Naive B cell (primary cell): ENCODE data around the gene MAPKAP1. TPM values are rescaled to one million over a fixed set of nuclear protein-coding genes. Genes with fewer than 3 reads are reported as not detected.
A peak's percentile ranks its signal among the peaks of the same experiment; 100 is the strongest.
"Not testable (repeated sequence)": the region's sequence is repeated elsewhere in the genome, so short reads cannot be mapped to it uniquely, and the experiment has no call there.

Experiments used
- ATAC-seq, 2 donors: fragments of 150-1000 bp; cut with Tn5 transposase; 2 replicates each; pipeline ENCODE4 v1.10.0; 2021; ENCODE audit warnings: low read depth in 2 of 2, mild to moderate bottlenecking in 2 of 2, moderate library complexity in 2 of 2
- DNase-seq: peaks from one replicate; pipeline ENCODE4 v3.0.0; 2022
- H3K27ac Mint-ChIP-seq, 6 donors: one replicate each; pipeline ENCODE4 v1.8.0; 2020 to 2022; ENCODE audit warnings: mild to moderate bottlenecking in 6 of 6, mixed read lengths in 6 of 6, moderate library complexity in 5 of 6, inconsistent platforms in 2 of 6
- H3K27me3 Mint-ChIP-seq, 3 donors: one replicate each; pipeline ENCODE4 v1.8.0; 2021 to 2022; ENCODE audit warnings: mixed read lengths in 3 of 3, mild to moderate bottlenecking in 1 of 3
- H3K36me3 Mint-ChIP-seq, 2 donors: one replicate each; pipeline ENCODE4 v1.8.0; 2020 to 2022; ENCODE audit warnings: mixed read lengths in 2 of 2, inconsistent platforms in 1 of 2, mild to moderate bottlenecking in 1 of 2
- H3K4me1 Mint-ChIP-seq, 3 donors: one replicate each; pipeline ENCODE4 v1.8.0; 2020 to 2022; ENCODE audit warnings: mixed read lengths in 3 of 3, inconsistent platforms in 1 of 3, mild to moderate bottlenecking in 1 of 3, moderate library complexity in 1 of 3
- H3K4me3 Mint-ChIP-seq, 8 donors: one replicate each; pipeline ENCODE4 v1.8.0; 2020 to 2022; ENCODE audit warnings: mild to moderate bottlenecking in 8 of 8, mixed read lengths in 8 of 8, moderate library complexity in 8 of 8, inconsistent platforms in 2 of 8
- H3K9me3 Mint-ChIP-seq, 7 donors: one replicate each; pipeline ENCODE4 v1.8.0; 2020 to 2022; ENCODE audit warnings: mixed read lengths in 7 of 7, mild to moderate bottlenecking in 5 of 7, inconsistent platforms in 2 of 7, moderate library complexity in 1 of 7
- polyA plus RNA-seq, 6 donors: library from polyadenylated mRNA; unstranded; fragments of 300-500 nt; fragmentation: Illumina TruSeq; gene quantifications; one replicate each; pipeline ENCODE4 v1.2.3, GENCODE V29; 2021; ENCODE audit warnings: low read depth in 6 of 6

The MAPKAP1 gene
- polyA plus RNA-seq, 6 donors from 2014 or later, result 62.4 to 76.1 (median 67.7) TPM

DNA sequence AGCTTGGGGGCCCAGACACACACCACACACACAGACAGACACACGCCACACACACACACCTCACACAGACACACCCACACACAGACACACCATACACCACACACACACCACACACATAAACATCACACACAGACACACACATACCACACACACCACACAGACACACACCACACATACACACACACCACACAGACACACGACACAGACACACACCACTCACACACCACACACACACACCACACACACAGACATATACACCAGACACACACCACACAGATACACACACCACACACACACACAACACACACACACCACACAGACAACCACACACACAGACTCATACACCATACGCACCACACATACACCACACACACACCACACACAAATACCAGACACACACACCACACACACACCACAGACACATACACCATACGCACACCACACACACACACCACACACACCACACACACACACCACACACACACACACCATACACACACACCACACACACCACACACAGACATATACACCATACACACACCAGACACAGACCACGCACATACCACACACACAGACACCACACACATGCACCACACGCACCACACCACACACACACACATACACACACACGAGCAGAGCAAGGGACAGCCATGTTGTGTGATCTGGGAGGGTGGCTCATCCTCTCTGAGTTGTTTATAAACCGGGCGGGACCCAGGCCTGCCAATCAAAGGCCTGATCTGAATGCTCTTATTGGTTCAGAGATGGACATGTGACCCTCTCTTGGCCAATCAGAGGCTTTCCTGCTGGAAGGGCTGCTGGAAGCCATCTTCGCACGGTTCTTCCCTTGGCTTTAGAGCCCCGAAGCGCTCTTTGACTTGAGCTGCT, 297.1 kb downstream of the MAPKAP1 start:
- H3K27ac Mint-ChIP-seq, result peak overlapping the region in 3 of 6 donors; percentile 8 to 95 (median 37)
- peaks cover 15 to 37% (median 28%) of the 10 kb centered on the region in 3 donors for H3K27me3 Mint-ChIP-seq
- H3K4me1 Mint-ChIP-seq, result peaks cover 16 to 24% (median 19%) of the 10 kb centered on the region in 3 donors
- no peak for ATAC-seq
- peak overlapping the region; percentile 9 to 92 (median 80) for H3K4me3 Mint-ChIP-seq
- no peaks in the 10 kb centered on the region for H3K9me3 Mint-ChIP-seq
- H3K36me3 Mint-ChIP-seq, result no peaks in the 10 kb centered on the region
- DNase-seq, result no peak

DNA sequence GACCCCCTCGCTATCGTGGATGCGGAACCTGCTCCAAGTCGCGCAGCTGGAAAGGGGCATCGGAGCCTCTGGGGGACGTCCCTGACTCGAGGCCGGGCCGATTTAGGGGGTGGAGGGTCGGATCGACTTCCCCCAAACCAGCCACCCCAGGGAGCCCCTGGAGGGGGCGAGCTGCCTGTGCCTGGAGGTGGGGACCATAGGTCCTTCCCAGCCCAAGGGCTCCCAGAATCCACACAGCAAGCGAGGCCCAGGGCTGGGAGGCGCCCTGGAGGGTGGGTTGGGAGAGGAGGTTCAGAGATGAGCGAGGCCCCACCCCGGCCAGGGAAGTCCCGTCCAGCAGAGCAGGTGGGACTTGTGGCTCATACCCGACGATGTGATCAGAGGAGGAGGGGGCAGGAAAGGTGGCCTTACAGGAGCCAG, 297.8 kb downstream of the MAPKAP1 start:
- Mint-ChIP-seq H3K27ac (peak overlapping the region in 2 of 6 donors; percentile 13 to 59), H3K36me3 (no peaks in the 10 kb centered on the region), H3K27me3 (peaks cover 15 to 37% (median 28%) of the 10 kb centered on the region in 3 donors)

GRCh38 chr9:125407974-125408900, 298.8 kb downstream of the MAPKAP1 start:
- Mint-ChIP-seq H3K36me3 (no peaks in the 10 kb centered on the region), H3K9me3 (no peaks in the 10 kb centered on the region), H3K27me3 (peaks cover 15 to 37% (median 28%) of the 10 kb centered on the region in 3 donors), H3K4me1 (peaks cover 16 to 24% (median 19%) of the 10 kb centered on the region in 3 donors), H3K4me3 (peak overlapping the region; percentile 76 to 94 (median 88)), H3K27ac (peak overlapping the region in 2 of 6 donors; percentile 14 to 59)
- peak; percentile 88 to 89 for ATAC-seq
- peak; percentile 72 for DNase-seq

More for the DNA sequence above, 297.8 kb downstream of the MAPKAP1 start:
- Mint-ChIP-seq H3K4me3 (peak overlapping the region; percentile 82 to 94 (median 89)), H3K4me1 (peaks cover 16 to 24% (median 19%) of the 10 kb centered on the region in 3 donors), H3K9me3 (no peaks in the 10 kb centered on the region)
- DNase-seq (no peak), ATAC-seq (no peak)

DNA sequence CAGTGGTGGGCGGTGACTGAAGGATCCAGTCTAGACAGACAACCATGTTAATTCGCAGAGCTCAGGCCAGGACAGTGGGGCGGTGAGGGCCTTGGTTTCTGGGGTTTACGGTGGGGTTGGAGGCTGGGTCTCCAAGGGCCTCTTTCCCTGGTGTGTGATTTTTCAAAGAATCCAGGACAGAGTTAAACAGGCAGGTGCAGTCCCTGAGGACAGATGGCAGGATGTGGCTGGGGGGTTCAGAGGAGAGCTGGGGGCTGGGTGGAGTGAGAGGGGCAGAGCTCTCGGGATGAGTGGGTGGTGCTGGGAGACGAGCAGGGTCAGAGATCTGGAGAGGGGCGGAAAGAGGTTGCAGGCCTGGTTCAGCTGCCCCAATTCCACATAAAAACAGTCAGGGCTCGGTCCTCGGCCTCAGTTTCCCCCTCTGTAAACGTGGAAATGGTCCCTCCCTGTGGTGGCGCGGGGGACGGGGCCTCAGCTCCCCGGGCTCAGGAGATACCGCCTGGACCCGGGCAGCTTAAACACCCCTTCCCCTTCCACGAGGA, 299.5 kb downstream of the MAPKAP1 start:
- Mint-ChIP-seq H3K9me3 (no peaks in the 10 kb centered on the region), H3K4me1 (peaks cover 16 to 24% (median 19%) of the 10 kb centered on the region in 3 donors), H3K27ac (peak overlapping the region in 1 of 6 donors; percentile 62), H3K36me3 (no peaks in the 10 kb centered on the region), H3K27me3 (peaks cover 15 to 37% (median 28%) of the 10 kb centered on the region in 3 donors), H3K4me3 (peak overlapping the region; percentile 69 to 90 (median 88))
- peak; percentile 15 to 34 for ATAC-seq
- no peak for DNase-seq

DNA sequence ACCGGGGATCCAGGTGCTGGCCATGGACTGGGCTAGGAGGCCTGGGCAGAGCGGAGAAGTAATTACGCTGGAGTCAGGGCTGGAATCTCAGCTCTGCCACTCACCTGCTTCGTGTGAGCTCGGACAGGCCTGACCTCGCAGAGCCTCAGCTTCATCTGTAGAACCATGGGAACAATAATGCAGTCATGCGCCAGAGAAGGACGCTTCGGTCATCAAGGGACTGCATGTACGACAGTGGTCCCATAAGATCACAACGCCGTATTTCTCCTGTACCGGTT, 300.3 kb downstream of the MAPKAP1 start:
- H3K36me3 Mint-ChIP-seq, result no peaks in the 10 kb centered on the region
- H3K4me1 Mint-ChIP-seq, result peaks cover 16 to 24% (median 19%) of the 10 kb centered on the region in 3 donors
- H3K4me3 Mint-ChIP-seq, result peak overlapping the region in 6 of 8 donors; percentile 25 to 88 (median 67)
- DNase-seq (no peak), ATAC-seq (no peak)
- no peaks in the 10 kb centered on the region for H3K9me3 Mint-ChIP-seq
- H3K27me3 Mint-ChIP-seq, result peaks cover 15 to 37% (median 28%) of the 10 kb centered on the region in 3 donors
- H3K27ac Mint-ChIP-seq, result no peak overlapping the region

DNA sequence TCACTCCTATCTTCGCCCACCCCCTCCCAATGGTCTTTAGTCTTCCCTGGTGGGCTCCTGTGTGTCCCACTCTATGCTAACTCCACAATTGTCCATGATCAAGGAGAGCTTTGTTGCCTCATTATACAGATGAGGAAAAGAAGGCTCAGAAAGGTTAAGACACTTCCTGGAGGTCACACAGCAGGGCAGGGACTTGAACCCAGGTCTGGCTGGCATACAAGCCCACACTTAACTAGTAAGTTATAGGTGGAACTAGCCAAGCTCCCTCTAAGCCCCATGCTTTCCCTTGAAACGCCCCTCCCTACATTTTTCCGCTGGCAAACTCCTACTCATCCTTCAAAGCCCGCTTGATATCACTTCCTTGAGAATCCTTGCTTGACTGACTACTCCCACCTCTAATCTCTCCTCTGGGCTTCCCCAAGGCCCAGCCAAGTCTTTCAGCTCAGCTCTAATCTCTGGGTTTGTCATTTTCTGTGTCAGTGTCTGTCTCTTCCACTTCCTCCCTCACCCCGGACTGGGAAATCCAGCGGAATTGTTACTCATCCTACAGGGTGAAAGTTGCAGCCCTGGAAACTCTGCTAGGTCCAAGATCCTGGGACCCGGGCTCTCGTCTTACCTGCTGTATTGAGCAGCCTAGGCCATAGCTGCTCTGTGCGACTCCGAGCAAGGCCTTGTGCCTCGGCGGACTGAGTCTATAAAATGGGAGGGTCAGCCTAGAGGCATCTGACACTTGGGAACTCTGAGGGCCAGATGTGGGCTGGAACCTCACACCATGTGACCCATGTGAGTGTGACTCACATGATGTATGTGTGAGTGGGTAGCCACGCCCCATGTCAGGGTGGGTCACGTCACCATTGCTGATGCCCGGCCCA, 300.8 kb downstream of the MAPKAP1 start:
- peaks cover 16 to 24% (median 19%) of the 10 kb centered on the region in 3 donors for H3K4me1 Mint-ChIP-seq
- no peak for ATAC-seq

DNA sequence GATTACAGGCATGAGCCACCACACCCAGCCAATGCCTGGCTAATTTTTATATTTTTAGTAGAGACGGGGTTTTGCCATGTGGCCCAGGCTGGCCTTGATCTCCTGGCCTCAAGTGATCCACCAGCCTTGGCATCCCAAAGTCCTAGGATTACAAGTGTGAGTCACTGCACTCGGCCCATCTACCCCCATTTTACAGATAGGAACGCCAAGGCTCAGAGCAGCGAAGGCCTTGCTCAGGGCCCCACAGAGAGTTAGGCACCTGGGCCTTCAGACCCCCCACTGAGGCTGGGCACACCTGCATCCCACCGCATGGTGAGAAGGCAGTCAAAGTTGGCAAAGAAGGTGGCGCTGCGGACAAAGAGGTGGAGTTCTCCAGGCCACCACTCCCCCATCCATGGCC, 302.3 kb downstream of the MAPKAP1 start:
- H3K4me1 Mint-ChIP-seq, result peaks cover 11 to 19% (median 14%) of the 10 kb centered on the region in 3 donors
- H3K36me3 Mint-ChIP-seq, result no peaks in the 10 kb centered on the region
- H3K9me3 Mint-ChIP-seq, result no peaks in the 10 kb centered on the region
- DNase-seq (no peak), ATAC-seq (no peak)
- H3K27ac Mint-ChIP-seq, result peak overlapping the region in 1 of 6 donors; percentile 67
- peak overlapping the region in 2 of 8 donors; percentile 7 to 51 for H3K4me3 Mint-ChIP-seq
- peaks cover 8 to 31% (median 21%) of the 10 kb centered on the region in 3 donors for H3K27me3 Mint-ChIP-seq

More for the DNA sequence above, 300.8 kb downstream of the MAPKAP1 start:
- H3K27ac Mint-ChIP-seq, result no peak overlapping the region
- peak overlapping the region in 7 of 8 donors; percentile 25 to 88 (median 65) for H3K4me3 Mint-ChIP-seq
- no peak for DNase-seq
- no peaks in the 10 kb centered on the region for H3K36me3 Mint-ChIP-seq
- H3K27me3 Mint-ChIP-seq, result peaks cover 15 to 37% (median 28%) of the 10 kb centered on the region in 3 donors
- H3K9me3 Mint-ChIP-seq, result no peaks in the 10 kb centered on the region

DNA sequence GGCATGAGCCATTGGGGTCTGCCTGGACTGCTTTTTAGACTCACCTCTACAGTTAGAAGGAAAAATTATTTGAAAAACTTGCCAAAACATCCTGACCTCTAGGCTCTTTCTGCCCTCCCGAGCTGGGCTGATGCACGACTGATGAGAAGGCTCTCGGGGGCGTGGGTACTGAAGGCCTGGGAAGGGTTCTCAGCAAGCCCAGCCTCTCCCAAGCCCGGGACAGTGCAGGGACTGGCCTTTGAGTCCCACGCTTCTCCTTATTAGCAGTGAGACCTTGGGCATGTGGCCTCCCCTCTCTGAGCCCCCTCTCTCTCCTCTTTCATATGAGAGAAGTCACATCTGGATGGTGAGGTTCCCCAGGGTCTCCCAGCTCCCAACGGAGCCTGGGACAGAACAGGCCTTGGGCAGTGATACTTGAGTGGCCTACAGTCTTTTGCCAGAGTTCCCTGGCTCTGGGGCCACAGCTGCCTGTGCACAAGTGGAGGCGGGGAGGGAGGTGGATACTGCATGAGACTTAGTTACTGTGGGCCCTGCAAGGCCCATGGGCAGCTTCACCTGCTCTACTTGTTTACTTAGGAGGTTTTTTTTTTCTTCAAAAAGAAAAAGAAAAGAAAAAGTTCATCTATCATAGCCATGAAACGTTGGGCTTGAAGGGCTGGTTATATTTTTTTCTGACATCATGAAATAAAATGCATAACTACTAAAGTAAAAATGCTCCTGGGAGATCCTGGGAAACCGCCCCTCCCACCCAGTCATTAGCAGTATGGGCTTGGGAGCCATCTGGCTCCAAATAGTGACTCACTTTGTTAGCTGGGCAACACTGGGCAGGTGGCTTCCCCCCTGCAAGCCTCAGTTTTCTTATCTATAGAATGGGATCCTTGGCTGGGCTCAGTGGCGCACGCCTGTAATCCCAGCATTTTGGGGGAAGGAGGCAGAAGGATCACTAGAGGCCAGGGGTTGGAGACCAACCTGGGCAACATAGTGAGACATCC, 306.0 kb downstream of the MAPKAP1 start:
- peaks cover 0 to 3% (median under 1%) of the 10 kb centered on the region in 3 donors for H3K27me3 Mint-ChIP-seq
- H3K4me3 Mint-ChIP-seq, result no peak overlapping the region
- DNase-seq (no peak), ATAC-seq (no peak)
- H3K4me1 Mint-ChIP-seq, result no peaks in the 10 kb centered on the region
- H3K27ac Mint-ChIP-seq, result no peak overlapping the region
- no peaks in the 10 kb centered on the region for H3K36me3 Mint-ChIP-seq
- no peaks in the 10 kb centered on the region for H3K9me3 Mint-ChIP-seq

- ATAC-seq, H3K27ac Mint-ChIP-seq, H3K9me3 Mint-ChIP-seq, H3K4me1 Mint-ChIP-seq, H3K36me3 Mint-ChIP-seq, H3K27me3 Mint-ChIP-seq, H3K4me3 Mint-ChIP-seq, DNase-seq: not testable (repeated sequence)
These were observed 306.8 kb downstream of the MAPKAP1 start for GRCh38 chr9:125400232-125400631.

DNA sequence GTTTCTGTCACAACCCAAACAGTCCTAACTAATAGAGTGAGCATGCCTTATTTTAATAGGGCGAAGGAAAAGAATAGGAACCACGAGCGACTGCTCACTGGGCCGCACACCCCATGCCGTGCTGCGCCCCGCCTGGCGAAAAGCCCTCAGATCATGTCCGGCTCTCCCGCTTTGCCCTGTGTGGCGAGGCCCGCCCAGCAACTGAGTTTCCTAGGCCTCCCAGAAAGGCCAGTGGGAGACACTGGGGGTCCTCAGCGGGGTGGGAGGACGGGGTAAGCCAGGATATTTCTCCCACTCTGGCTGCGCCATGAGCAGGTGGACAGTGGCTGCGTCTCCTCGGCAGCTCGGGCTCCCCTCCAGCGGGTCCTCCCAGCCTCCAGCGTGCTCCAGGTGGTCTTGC, 307.3 kb downstream of the MAPKAP1 start:
- no peak overlapping the region for H3K27ac Mint-ChIP-seq
- no peak overlapping the region for H3K4me3 Mint-ChIP-seq
- no peaks in the 10 kb centered on the region for H3K4me1 Mint-ChIP-seq
- no peak for ATAC-seq
- no peaks in the 10 kb centered on the region for H3K27me3 Mint-ChIP-seq
- no peak for DNase-seq
- no peaks in the 10 kb centered on the region for H3K9me3 Mint-ChIP-seq
- H3K36me3 Mint-ChIP-seq, result no peaks in the 10 kb centered on the region

DNA sequence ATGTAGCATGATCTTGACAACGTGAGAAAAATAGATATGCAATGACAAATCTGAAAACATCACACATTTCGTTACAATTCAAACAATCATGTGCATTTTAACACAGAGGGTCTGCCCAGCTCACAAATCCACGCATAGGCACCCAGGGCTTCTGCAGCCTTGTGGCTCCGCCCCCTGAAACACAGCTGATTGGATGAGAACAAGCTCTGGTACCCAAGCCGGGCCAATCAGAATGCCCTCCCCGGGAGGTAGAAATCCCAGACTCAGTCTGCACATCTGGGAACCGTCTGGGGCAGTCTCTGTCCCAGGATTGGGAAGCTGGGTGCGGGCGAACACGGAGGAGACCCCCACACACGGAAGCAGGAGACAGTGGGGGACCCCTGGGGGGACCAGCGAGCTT, 307.8 kb downstream of the MAPKAP1 start:
- Mint-ChIP-seq H3K4me1 (no peaks in the 10 kb centered on the region), H3K27ac (no peak overlapping the region), H3K9me3 (no peaks in the 10 kb centered on the region), H3K4me3 (no peak overlapping the region), H3K36me3 (no peaks in the 10 kb centered on the region), H3K27me3 (no peaks in the 10 kb centered on the region)
- DNase-seq (no peak), ATAC-seq (no peak)
